HUES6 (cell line): ENCODE measurements around the gene KPTN.

Experiments
- H3K27ac ChIP-seq: 2 replicates; pipeline ENCODE4 v1.7.0; 2013; ENCODE audit warnings: low read depth, mild to moderate bottlenecking, low read length, inconsistent platforms
- H3K27me3 ChIP-seq: 2 replicates; pipeline ENCODE4 v1.6.1; 2013; ENCODE audit warnings: low read length; ENCODE audit not compliant: control insufficient read depth, insufficient read depth
- H3K36me3 ChIP-seq: 2 replicates; pipeline ENCODE4 v1.6.1; 2013; ENCODE audit warnings: low read length; ENCODE audit not compliant: control insufficient read depth, insufficient read depth
- H3K4me1 ChIP-seq: 2 replicates; pipeline ENCODE4 v1.6.1; 2013; ENCODE audit warnings: low read length; ENCODE audit not compliant: control insufficient read depth, insufficient read depth
- H3K4me3 ChIP-seq: 2 replicates; pipeline ENCODE4 v1.5.1; 2013; ENCODE audit warnings: low read depth, low read length
- H3K9ac ChIP-seq: one replicate; pipeline ENCODE4 v1.6.1; 2013; ENCODE audit warnings: mild to moderate bottlenecking, low read length
- H3K9me3 ChIP-seq: 2 replicates; pipeline ENCODE4 v1.6.1; 2013; ENCODE audit warnings: low read depth, low read length; ENCODE audit not compliant: control insufficient read depth, insufficient read depth

The KPTN gene

DNA sequence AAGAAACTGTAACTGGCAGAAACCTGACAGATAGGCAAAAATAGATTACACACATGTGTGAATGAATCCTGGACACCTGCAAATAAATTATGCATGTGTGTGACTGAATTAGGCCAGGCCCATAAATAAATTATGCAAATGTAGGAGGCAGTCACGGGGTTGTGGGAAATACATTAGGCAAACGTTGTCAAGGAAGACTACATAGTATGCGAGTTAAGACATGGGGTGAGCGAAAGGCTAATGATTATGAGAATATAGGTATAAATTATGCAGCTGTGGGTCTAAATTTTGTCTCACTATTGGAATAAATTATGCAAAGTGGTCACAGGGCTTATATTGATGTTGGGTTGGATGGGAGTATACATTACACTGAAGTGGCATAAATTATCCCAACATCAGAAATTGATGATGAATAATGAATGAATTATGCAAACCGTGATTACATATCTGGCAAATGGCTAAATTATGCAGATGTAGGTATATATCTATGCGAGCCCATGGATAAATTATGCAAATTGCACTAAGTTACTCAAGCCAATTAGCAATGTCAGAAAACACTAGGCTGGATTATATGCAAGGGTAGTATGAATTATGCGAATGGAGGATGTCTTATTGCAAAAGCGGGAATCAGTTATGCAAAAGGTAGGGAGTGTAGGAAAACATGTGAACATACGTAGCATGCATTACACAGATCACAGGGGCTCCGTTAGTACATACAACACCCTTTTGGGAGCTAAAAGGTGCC, 19.2 kb downstream of the KPTN start:
- no peaks in the 10 kb centered on the region for H3K9me3 ChIP-seq
- peaks cover 16% of the 10 kb centered on the region for H3K27me3 ChIP-seq

DNA sequence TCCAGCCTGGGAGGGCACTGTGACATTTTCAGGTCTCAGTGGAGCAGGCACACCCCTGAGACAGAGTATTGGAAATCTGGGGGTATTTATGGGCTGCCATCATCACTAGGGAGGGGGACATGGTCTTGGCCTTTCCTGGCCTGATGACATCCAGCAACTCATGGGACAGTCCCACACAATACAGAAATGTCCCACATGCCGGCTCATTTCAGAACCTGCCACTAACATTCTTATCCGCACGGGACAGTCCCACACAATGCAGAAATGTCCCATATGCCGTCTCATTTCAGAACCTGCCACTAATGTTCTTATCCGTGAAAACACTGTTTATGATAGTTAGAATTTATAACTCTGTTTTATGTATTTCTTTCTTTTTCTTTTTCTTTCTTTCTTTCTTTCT, 22.1 kb downstream of the KPTN start:
- H3K36me3 ChIP-seq, result no peaks in the 10 kb centered on the region
- peaks cover 7% of the 10 kb centered on the region for H3K4me1 ChIP-seq
- H3K27me3 ChIP-seq, result peaks cover 31% of the 10 kb centered on the region
- no peak overlapping the region for H3K4me3 ChIP-seq
- H3K9me3 ChIP-seq, result no peaks in the 10 kb centered on the region
- no peak overlapping the region for H3K9ac ChIP-seq
- no peak overlapping the region for H3K27ac ChIP-seq

More for the DNA sequence above, 19.2 kb downstream of the KPTN start:
- H3K27ac ChIP-seq, result no peak overlapping the region
- peaks cover 28% of the 10 kb centered on the region for H3K4me1 ChIP-seq
- H3K4me3 ChIP-seq, result no peak overlapping the region
- no peak overlapping the region for H3K9ac ChIP-seq
- H3K36me3 ChIP-seq, result no peaks in the 10 kb centered on the region

DNA sequence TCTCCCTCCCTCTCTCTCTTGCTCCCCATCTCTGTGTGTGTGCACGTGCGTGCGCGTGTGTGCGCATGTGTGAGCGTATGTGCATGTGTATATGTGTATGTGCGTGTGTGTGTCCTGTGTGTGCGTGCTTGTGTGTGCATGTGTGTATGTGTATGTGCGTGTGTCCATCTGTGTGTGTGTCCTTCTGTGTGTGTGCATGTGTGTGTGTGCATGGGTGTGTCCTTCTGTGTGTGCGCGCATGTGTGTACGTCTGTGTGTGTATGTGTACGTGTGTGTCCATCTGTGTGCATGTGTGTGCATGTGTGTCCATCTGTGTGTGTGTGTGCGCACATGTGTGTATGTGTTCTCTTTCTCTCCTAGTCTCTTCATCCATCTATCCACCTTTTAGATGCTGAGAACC, 24.5 kb downstream of the KPTN start:
- Histone ChIP-seq H3K27ac (no peak overlapping the region), H3K27me3 (peaks cover 43% of the 10 kb centered on the region), H3K9ac (no peak overlapping the region)

DNA sequence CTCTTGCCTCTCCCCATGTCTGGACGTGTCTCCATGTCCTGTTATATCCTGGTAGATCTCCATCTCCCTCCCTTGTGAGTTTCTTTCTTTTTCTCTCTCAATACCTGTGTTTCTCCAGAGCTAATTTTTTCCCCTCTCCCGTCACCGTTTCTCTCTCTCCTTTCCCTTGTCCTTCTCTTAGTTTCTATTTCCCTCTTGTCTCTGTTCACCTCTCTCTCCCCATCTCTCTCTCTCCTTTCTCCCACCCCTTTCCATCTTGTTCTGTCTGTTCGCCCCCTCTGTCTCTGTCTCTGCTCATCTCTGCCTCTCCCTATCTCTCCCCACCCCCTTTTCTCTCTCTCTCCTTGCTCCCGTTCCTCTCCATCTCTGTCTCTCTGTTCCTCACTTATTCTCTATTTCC, 25.3 kb downstream of the KPTN start:
- no peak overlapping the region for H3K9ac ChIP-seq

More for the DNA sequence above, 24.5 kb downstream of the KPTN start:
- Histone ChIP-seq H3K36me3 (no peaks in the 10 kb centered on the region), H3K9me3 (peaks cover 4% of the 10 kb centered on the region; the same call in 1 of the 2 replicates), H3K4me3 (no peak overlapping the region), H3K4me1 (peaks cover 1% of the 10 kb centered on the region; the same call in 1 of the 2 replicates)

DNA sequence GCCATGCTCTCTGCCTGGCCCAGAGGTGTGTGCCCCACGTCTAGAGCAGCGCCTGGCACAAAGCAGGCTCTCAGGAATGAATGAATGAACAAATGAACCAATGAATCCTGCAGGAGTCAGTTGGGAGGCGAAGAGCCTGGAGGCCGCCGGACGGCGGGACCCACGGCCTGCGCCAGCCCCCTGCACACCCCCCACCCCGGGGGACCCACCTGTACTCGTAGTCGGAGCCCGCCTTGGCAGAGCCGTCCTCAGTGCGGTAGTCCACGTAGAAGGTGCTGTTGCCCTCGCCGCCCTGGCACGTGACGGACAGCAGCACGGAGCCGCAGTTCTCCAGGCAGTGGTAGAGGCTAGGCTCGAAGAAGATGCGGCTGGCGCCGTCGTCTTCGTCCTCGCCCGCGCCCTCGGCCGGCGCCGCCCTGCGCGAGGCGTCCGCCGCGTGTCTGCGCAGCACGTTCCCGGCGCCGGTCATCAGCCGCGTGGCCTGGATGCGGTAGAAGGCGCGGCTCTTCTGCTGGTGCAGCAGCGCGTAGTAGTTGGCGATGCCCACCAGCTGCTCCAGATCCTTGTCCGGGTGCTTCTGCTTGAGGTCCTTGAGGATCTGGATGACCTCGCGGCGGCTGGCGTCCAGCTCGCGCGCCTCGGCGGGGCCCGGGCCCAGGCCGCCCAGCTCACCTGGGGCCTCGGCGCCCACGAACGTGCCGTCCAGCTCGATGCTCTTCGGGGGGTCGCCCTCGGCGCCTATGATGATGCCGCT, 27.1 kb downstream of the KPTN start:
- no peaks in the 10 kb centered on the region for H3K4me1 ChIP-seq
- H3K27ac ChIP-seq, result no peak overlapping the region
- no peak overlapping the region for H3K9ac ChIP-seq
- H3K36me3 ChIP-seq, result no peaks in the 10 kb centered on the region
- peaks cover 43% of the 10 kb centered on the region for H3K27me3 ChIP-seq
- peak overlapping the region; percentile 26; the same call in 1 of the 2 replicates for H3K4me3 ChIP-seq
- H3K9me3 ChIP-seq, result peaks cover 4% of the 10 kb centered on the region; the same call in 1 of the 2 replicates

More for the DNA sequence above, 25.3 kb downstream of the KPTN start:
- Histone ChIP-seq H3K4me3 (no peak overlapping the region), H3K27me3 (peaks cover 43% of the 10 kb centered on the region), H3K4me1 (no peaks in the 10 kb centered on the region), H3K36me3 (no peaks in the 10 kb centered on the region), H3K9me3 (peaks cover 4% of the 10 kb centered on the region; the same call in 1 of the 2 replicates), H3K27ac (no peak overlapping the region)

DNA sequence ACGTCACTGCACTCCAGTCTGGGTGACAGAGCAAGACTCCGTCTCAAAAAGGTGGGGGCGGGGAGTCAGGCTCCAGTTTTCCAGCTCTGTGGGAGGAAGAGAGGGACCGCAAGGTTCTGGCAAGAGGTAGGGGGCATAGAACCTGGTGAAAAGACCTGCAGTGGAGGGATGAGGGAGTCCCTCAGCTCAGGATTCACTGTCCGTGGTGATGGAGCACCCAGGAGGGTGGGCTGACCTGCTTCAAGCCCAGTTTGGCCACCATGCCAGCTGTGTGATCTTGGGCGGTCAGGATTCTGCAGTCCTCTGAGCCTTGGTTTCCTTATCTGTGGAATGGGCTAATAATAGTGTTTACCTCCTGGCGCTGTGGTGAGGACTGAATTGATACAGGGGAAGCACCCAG, 33.5 kb downstream of the KPTN start:
- no peak overlapping the region for H3K27ac ChIP-seq
- H3K4me3 ChIP-seq, result no peak overlapping the region
- peaks cover 39% of the 10 kb centered on the region for H3K27me3 ChIP-seq
- H3K9ac ChIP-seq, result no peak overlapping the region
- no peaks in the 10 kb centered on the region for H3K36me3 ChIP-seq
- H3K4me1 ChIP-seq, result peaks cover 13% of the 10 kb centered on the region; the same call in 1 of the 2 replicates
- H3K9me3 ChIP-seq, result no peaks in the 10 kb centered on the region

DNA sequence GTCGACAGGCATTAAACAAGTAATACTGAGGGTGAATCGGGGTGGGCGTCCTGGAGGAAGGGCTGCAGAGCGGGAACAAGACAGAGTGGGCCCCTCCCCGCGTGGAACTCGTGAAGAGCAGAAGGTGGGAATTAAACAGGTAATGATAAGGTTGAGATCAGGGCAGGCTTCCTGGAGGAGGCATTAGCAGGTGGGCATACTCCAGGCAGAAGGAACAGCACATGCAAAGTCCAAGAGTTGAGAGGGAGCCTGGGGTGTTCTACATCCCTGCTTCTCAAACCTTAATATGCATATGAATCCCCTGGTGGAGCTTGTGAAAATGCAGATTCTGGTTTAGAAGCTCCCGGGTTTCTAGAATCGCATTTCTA, 35.7 kb downstream of the KPTN start:
- no peak overlapping the region for H3K9ac ChIP-seq
- peak overlapping the region; percentile 88 for H3K4me3 ChIP-seq
- H3K27me3 ChIP-seq, result peaks cover 59% of the 10 kb centered on the region

DNA sequence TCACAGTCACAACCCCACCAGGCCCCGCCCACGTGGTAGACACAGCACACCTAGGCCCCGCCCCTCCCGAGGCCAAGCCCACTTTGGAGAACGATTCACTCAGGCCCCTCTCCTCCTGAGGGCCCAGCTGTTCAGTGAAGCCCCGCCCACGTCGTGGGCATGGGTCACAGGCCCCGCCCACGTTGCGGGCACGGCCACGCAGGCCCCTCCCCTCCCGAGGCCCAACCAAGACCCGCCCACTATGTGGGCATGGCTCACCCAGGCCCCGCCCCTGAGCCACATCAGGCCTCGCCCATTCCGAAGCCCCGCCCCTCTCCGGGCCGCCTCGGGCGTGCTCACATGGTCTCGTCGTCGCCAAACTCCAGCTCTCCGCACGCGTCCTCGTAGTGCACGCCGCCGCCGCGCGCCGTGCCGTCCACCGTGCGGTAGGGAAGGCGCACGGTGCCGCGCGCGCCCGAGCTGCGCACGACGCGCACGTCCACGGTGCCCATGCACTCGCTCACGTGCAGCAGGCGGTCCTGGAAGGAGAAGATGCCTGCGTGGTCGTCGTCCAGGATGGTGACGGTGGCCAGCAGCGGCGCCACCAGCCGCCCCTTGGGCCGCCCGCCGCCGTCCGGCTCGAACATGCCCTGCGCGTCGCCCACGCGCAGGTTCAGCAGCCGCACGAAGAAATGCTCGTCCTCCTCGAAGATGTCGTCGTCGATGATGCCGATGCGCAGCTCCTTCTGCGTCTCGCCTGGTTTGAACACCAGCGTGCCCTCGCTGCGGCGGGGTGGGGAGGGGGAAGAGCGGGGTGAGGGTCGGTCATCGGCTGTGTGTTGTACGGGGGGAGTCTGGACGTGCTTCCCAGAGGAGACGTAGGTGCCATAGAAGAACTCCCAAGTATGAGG, 36.3 kb downstream of the KPTN start:
- H3K4me3 ChIP-seq, result peak overlapping the region; percentile 88
- H3K4me1 ChIP-seq, result peaks cover 15% of the 10 kb centered on the region; the same call in 1 of the 2 replicates
- H3K9me3 ChIP-seq, result no peaks in the 10 kb centered on the region
- H3K27me3 ChIP-seq, result peaks cover 60% of the 10 kb centered on the region
- H3K27ac ChIP-seq, result no peak overlapping the region
- no peaks in the 10 kb centered on the region for H3K36me3 ChIP-seq
- H3K9ac ChIP-seq, result peak overlapping the region; percentile 34

More for the DNA sequence above, 35.7 kb downstream of the KPTN start:
- Histone ChIP-seq H3K36me3 (no peaks in the 10 kb centered on the region), H3K27ac (no peak overlapping the region), H3K9me3 (no peaks in the 10 kb centered on the region), H3K4me1 (peaks cover 15% of the 10 kb centered on the region; the same call in 1 of the 2 replicates)

DNA sequence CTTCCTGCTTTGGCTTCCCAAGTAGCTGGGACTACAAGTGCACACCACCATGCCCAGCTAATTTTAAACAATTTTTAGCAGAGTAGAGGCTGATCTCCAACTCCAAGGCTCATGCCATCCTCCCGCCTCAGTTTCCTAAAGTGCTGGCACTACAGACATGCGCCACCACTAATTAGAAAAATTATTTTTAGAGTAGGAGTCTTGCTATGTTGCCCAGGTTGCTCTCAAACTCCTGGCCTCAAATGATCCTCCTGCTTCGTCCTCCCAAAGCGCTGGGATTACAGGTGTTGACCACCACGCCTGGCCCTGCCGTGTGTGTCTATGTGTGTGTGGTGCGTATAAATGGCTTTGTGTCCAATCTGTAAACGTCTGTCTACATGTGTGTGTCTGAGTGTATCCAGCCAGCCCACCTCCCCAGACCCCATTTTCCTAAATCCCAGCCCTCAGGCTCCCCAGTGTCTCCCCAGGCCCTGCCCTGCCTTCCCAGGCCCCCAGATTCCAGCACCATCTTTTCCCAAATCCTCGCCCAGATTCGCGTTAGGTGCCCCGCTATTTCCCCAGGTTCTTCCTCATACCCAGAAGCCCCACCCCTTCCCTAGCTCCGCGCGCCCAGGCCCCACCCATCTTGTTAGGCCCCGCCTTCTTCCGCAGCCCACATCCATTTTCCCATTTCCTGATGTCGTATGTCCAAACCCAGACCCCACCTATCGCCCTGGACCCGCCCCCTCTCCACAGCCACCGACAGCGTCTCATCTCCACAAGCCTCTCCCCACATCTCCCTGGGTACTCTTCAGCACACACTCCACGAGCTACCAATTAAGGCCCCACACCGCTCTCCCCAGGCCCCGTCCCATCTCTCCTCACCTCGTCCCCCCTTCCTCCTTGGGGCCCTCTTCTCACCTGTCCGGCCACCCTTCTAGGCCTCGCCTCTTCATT, 37.2 kb downstream of the KPTN start:
- H3K4me3 ChIP-seq, result peak overlapping the region; percentile 88
- H3K36me3 ChIP-seq, result no peaks in the 10 kb centered on the region
- peaks cover 15% of the 10 kb centered on the region; the same call in 1 of the 2 replicates for H3K4me1 ChIP-seq
- no peaks in the 10 kb centered on the region for H3K9me3 ChIP-seq
- no peak overlapping the region for H3K27ac ChIP-seq
- H3K27me3 ChIP-seq, result peaks cover 60% of the 10 kb centered on the region
- no peak overlapping the region for H3K9ac ChIP-seq

DNA sequence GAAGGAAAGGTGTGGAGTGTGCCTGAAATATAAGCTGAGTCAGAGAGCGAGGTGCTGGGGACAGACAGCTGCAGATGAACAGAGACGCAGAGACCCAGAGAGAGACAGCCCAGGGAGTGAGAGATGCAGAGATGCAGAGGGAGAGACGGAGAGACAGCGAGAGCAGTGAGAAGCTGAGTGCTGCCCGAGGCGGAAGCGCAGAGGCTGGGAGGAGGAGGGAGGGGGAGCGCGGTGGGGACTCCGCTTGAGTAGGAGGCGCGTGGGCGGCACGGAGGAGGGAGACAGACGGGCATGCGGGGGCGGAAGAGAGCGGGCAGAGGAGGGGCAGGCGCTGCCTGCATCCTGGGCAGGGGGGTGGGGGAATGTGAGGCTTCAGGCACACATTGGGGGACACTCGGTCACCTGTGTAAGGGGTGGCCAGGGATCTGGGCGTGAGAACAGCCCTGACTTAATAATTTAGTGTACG, 38.0 kb downstream of the KPTN start:
- no peaks in the 10 kb centered on the region for H3K36me3 ChIP-seq

More for the DNA sequence above, 38.0 kb downstream of the KPTN start:
- Histone ChIP-seq H3K4me1 (peaks cover 15% of the 10 kb centered on the region; the same call in 1 of the 2 replicates), H3K27ac (no peak overlapping the region), H3K4me3 (peak overlapping the region; percentile 48), H3K9ac (no peak overlapping the region), H3K27me3 (peaks cover 60% of the 10 kb centered on the region), H3K9me3 (no peaks in the 10 kb centered on the region)
